Astrocyte of the cerebellum (primary cell): ENCODE measurements around the gene CLIP2.
A peak's percentile ranks its signal among the peaks of the same experiment; 100 is the strongest.
"Not testable (repeated sequence)": the region's sequence is repeated elsewhere in the genome, so short reads cannot be mapped to it uniquely, and the experiment has no call there.

Experiments
- DNase-seq: peaks from one replicate; pipeline ENCODE4 v3.0.0-alpha.2; 2011; ENCODE audit warnings: low read depth
- H3K4me3 ChIP-seq: 2 replicates; pipeline ENCODE4 v1.5.1; 2011; ENCODE audit warnings: mild to moderate bottlenecking, low read depth, low read length, moderate library complexity
- CTCF ChIP-seq: IDR thresholded peaks from 2 replicates; pipeline ENCODE4 v1.5.1; 2012; ENCODE audit warnings: low read length, low read depth, moderate library complexity, mild to moderate bottlenecking; ENCODE audit errors: missing control alignments
- in situ Hi-C: cut with HindIII; loops from 2 replicates; pipeline ENCODE4 v1.10.0; 2017; ENCODE audit warnings: low sequenced_read_pairs

CLIP2 gene

DNA sequence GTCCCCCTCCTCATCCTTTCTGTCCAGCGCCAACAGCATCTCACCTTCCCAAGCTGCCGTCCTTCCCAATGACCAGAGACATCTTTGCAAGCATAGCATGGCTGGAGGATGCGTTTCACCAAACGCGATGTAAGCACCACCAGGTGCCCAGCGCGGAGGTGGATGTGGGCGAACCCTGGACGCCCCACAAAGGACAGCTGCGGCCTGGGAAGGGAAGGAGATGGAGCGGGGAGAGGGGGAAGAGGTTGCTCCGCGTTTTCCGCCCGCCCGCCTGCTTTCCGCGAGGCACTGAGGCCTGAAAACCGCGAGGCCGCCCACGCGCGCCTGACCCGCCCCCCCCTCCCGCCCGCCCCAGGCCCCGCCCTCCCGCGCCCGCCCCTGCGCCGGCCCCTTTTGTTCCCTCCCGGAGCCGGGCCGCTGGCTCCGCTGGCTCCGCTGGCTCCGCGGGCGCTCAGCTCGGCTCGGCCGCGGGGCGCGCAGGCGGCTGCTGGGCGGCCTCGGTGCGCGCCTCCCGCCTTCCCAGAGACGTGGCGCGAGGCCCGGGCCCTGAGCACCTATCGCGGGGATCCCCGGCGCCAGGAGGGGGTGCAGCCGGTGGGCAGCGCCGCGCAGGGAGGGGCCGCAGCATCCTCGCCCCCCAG, at the start of gene CLIP2:
Gene CLIP2, plus strand, starts transcription at position 390 of the 641 bp plus-strand sequence. CDS start 28,140 bp downstream, outside the sequence.
- no peak for TF ChIP-seq CTCF
- DNase-seq = no peak
- in situ Hi-C loops = no loop called here
- H3K4me3 ChIP-seq = peak within 1 kb of the TSS; percentile 86

DNA sequence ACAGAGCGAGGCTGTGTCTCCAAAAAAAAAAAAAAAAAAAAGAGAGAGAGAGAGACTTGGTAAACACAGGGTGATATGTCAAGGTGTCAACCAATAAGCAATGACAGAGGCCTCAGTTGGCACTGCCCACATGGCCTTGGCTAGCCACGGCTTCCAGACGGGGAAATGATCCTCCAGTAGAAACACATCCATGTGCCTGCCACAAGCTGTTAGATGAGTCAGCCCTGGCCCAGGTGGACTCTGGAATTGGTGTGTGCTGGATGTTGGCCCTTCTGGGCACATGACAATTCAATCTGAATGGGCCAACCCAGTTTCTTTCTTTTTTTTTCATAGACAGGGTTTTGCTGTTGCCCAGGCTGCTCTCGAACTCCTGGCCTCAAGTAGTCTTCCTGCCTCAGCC, 48.7 kb upstream of the CLIP2 start:
- no peak overlapping the region for H3K4me3 ChIP-seq
- in situ Hi-C loops = no loop called here
- no peak for DNase-seq
- TF ChIP-seq CTCF = no peak

- in situ Hi-C loops = no loop called here
- TF ChIP-seq CTCF = no peak
- H3K4me3 ChIP-seq = no peak overlapping the region
- no peak for DNase-seq
These were observed 47.1 kb upstream of the CLIP2 start for GRCh38 chr7:74242122-74242443.

DNA sequence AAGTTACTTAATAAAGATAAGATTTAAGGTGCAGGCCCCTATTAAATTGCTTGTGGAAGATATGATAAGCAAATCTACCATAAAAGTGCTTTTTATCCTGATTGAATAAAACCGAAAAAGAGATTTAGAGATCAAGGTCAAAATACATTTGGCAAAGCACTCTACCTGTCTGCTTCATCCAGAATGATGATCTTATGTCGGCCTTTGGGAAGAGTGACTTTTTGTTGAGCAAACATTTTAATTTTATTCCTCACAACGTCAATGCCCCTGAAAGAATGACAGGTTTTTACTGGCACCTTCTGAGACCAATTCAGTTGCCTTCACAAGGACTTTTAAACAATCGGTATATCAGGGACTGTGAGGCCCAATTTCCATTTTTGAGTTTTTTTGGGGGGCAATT, 42.7 kb upstream of the CLIP2 start:
- in situ Hi-C loops = no loop called here
- no peak for TF ChIP-seq CTCF
- DNase-seq = no peak

DNA sequence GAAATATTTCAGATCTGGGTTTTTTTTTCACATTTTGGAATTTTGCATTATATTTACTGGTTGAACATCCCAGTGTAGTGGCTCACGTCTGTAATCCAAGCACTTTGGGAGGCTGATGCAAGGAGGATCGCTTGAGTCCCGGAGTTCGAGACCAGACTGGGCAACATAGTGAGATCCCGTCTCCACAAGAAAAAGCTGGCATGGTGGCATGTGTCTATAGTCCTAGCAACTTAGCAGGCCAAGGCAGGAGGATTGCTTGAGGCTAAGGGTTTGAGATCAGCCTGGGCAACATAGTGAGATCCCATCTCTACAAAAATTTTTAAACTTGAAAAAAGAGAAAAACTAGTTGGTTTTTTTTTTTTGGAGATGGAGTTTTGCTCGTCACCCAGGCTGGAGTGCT, 41.1 kb upstream of the CLIP2 start:
- TF ChIP-seq CTCF = no peak
- H3K4me3 ChIP-seq = no peak overlapping the region

More for the DNA sequence above, 42.7 kb upstream of the CLIP2 start:
- H3K4me3 ChIP-seq = no peak overlapping the region

GRCh38 chr7:74249058-74249457, 40.1 kb upstream of the CLIP2 start:
- DNase-seq, H3K4me3 ChIP-seq, in situ Hi-C loops: not testable (repeated sequence)

More for the DNA sequence above, 41.1 kb upstream of the CLIP2 start:
- in situ Hi-C loops = no loop called here
- no peak for DNase-seq

DNA sequence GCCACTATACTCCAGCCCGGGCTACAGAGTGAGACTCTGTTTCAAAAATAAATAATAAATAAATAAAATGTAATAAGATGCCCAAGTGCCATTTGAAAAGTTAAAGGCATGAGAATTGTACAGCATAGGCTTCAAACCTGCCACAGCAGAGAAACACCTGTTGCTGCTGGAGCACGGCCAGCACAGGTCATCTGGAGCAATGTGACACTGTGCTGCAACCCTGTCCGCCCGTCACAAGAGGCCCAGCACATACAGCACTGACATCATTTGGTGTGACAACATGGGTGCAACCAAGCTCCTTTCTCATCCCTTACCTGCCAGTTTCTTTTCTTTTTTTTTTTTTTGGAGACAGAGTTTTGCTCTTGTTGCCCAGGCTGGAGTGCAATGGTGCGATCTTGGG, 36.3 kb upstream of the CLIP2 start:
- no peak for TF ChIP-seq CTCF
- in situ Hi-C loops = no loop called here
- no peak for DNase-seq
- no peak overlapping the region for H3K4me3 ChIP-seq
